K562 (cell line): ENCODE results near the gene P2RY11. TPM values are rescaled to one million over a fixed set of nuclear protein-coding genes. Genes with fewer than 3 reads are reported as not detected.
A peak's percentile ranks its signal among the peaks of the same experiment; 100 is the strongest.

ENCODE experiments used
- CCNT2 ChIP-seq: IDR thresholded peaks from 2 replicates; pipeline ENCODE4 v1.6.1; 2011; ENCODE audit warnings: borderline replicate concordance, low read depth, mild to moderate bottlenecking, moderate library complexity, mixed read lengths, low read length; ENCODE audit not compliant: insufficient read length; ENCODE audit errors: extremely low read depth
- FOXA1 ChIP-seq: fragments of 450-650 bp; IDR thresholded peaks from 2 replicates; pipeline ENCODE4 v1.6.1; 2016; ENCODE audit warnings: mild to moderate bottlenecking, borderline replicate concordance
- FOXP4 ChIP-seq: sonication (generic); formaldehyde crosslinking; IDR thresholded peaks from 2 replicates; pipeline ENCODE4 v1.8.0; 2022; ENCODE audit warnings: mild to moderate bottlenecking, missing genetic modification reagents, borderline replicate concordance
- IRF2 ChIP-seq: sonication (generic); formaldehyde crosslinking; IDR thresholded peaks from 2 replicates; pipeline ENCODE4 v1.8.1; 2022; ENCODE audit warnings: mild to moderate bottlenecking, missing genetic modification reagents
- KLF16 ChIP-seq: IDR thresholded peaks from 2 replicates; pipeline ENCODE4 v1.6.1; 2016; ENCODE audit warnings: antibody characterized with exemption
- NONO ChIP-seq, 2 experiments: fragments of 200-400 bp in 1 of 2; fragments of 450-650 bp in 1 of 2; formaldehyde crosslinking in 1 of 2; IDR thresholded peaks; 2 replicates each; pipeline ENCODE4 v1.6.1; 2017; ENCODE audit warnings: low read depth in 2 of 2, mild to moderate bottlenecking in 2 of 2, moderate library complexity in 2 of 2, low read length in 1 of 2
- NR2C1 ChIP-seq, 2 experiments: fragments of 450-650 bp; IDR thresholded peaks; 2 replicates each; pipeline ENCODE4 v1.6.1; 2017; ENCODE audit warnings: mild to moderate bottlenecking in 2 of 2, antibody characterized with exemption in 1 of 2, inconsistent platforms in 1 of 2, missing compliant biosample characterization in 1 of 2, missing genetic modification characterization in 1 of 2
- PCBP1 ChIP-seq: fragments of 200-400 bp; formaldehyde crosslinking; IDR thresholded peaks from 2 replicates; pipeline ENCODE4 v1.6.1; 2018; ENCODE audit warnings: mild to moderate bottlenecking, low read depth, low read length; ENCODE audit not compliant: poor library complexity, severe bottlenecking
- PHB ChIP-seq: fragments of 250-450 bp; sonication (Bioruptor Pico); IDR thresholded peaks from 2 replicates; pipeline ENCODE4 v1.5.0; 2021
- POLR2G ChIP-seq: fragments of 200-400 bp; formaldehyde crosslinking; IDR thresholded peaks from 2 replicates; pipeline ENCODE4 v1.6.1; 2017; ENCODE audit warnings: low read depth, mild to moderate bottlenecking, antibody characterized with exemption, low read length, moderate library complexity
- PRPF4 ChIP-seq: fragments of 200-400 bp; formaldehyde crosslinking; IDR thresholded peaks from one replicate; pipeline ENCODE4 v1.6.1; 2017; ENCODE audit warnings: low read length, low read depth, mild to moderate bottlenecking; ENCODE audit not compliant: insufficient read depth, poor library complexity, severe bottlenecking
- RBM15 ChIP-seq: fragments of 200-400 bp; formaldehyde crosslinking; IDR thresholded peaks from 2 replicates; pipeline ENCODE4 v1.6.1; 2018; ENCODE audit warnings: mild to moderate bottlenecking, low read length, moderate library complexity; ENCODE audit not compliant: insufficient read depth
- RBM39 ChIP-seq: fragments of 200-400 bp; formaldehyde crosslinking; optimal IDR thresholded peaks from 2 replicates; pipeline ENCODE3; 2018; ENCODE audit warnings: low read depth, low read length
- SRSF1 ChIP-seq: fragments of 200-400 bp; formaldehyde crosslinking; IDR thresholded peaks from 2 replicates; pipeline ENCODE4 v1.6.1; 2017; ENCODE audit warnings: mild to moderate bottlenecking, low read depth, low read length, moderate library complexity
- TBL1XR1 ChIP-seq, 2 experiments: IDR thresholded peaks; 2 replicates each; pipeline ENCODE4 v1.6.1; 2012; ENCODE audit warnings: improper control_type of control experiment in 2 of 2, low read length in 2 of 2, mild to moderate bottlenecking in 1 of 2
- TOE1 ChIP-seq, 2 experiments: fragments of 450-650 bp in 1 of 2; sonication (generic) in 1 of 2; formaldehyde crosslinking in 1 of 2; IDR thresholded peaks; 2 replicates each; pipeline versions ENCODE4 v1.7.1 to v1.8.0; 2016 to 2022; ENCODE audit warnings: borderline replicate concordance in 2 of 2, mild to moderate bottlenecking in 2 of 2, antibody characterized with exemption in 1 of 2, inconsistent platforms in 1 of 2, low read depth in 1 of 2, missing genetic modification reagents in 1 of 2, moderate library complexity in 1 of 2
- ZNF124 ChIP-seq: sonication (generic); formaldehyde crosslinking; IDR thresholded peaks from 2 replicates; pipeline ENCODE4 v1.8.1; 2022; ENCODE audit warnings: missing genetic modification reagents
- ZNF165 ChIP-seq: fragments of 250-450 bp; sonication (Bioruptor Pico); IDR thresholded peaks from 2 replicates; pipeline ENCODE4 v1.4.0; 2020; ENCODE audit warnings: borderline replicate concordance
- ZNF75A ChIP-seq: fragments of 450-650 bp; formaldehyde crosslinking; IDR thresholded peaks from 2 replicates; pipeline ENCODE4 v1.4.0; 2020; ENCODE audit warnings: mild to moderate bottlenecking
- polyA plus RNA-seq, 8 experiments: library from polyadenylated mRNA; depleted of rRNA in 4 of 8; stranded (reverse) in 5 of 8; unstranded in 3 of 8; fragments of >200 nt; fragmentation: Nextera tagmentation in 2 of 8; fragmentation: Illumina TruSeq in 1 of 8; extraction: Ambion mirVana in 2 of 8; extraction: Trizol in 1 of 8; gene quantifications; 2 replicates each; pipeline versions ENCODE4 v1.2.1 to v1.2.3, GENCODE V29; 2011 to 2014; ENCODE audit warnings: inconsistent platforms in 1 of 8, missing spikeins in 1 of 8
- total RNA-seq, 7 experiments: library from RNA; depleted of rRNA in 6 of 7; stranded (reverse); fragments of >200 nt in 6 of 7; fragmentation: Illumina TruSeq in 2 of 7; extraction: Trizol in 2 of 7; gene quantifications; 2 replicates each; pipeline versions ENCODE4 v1.2.1 to v1.2.3, GENCODE V29; 2011 to 2021; ENCODE audit warnings: low replicate concordance in 1 of 7
- TF ChIP-seq, protein P1 (sequence below): sonication (generic); formaldehyde crosslinking; IDR thresholded peaks from 2 replicates; pipeline ENCODE4 v1.8.1; 2023; ENCODE audit warnings: mild to moderate bottlenecking, missing genetic modification reagents
- TF ChIP-seq, protein P2 (sequence below): sonication (generic); formaldehyde crosslinking; IDR thresholded peaks from 2 replicates; pipeline ENCODE4 v1.9.0; 2022; ENCODE audit warnings: mild to moderate bottlenecking, missing genetic modification reagents

Gene P2RY11
- total and polyA plus RNA-seq, 9 of the 15 experiments (the other 6 are each of a cell fraction or from before 2014, with no cell fraction given), result 0.03 to 10.1 (median 1.5) TPM

GRCh38 chr19:10115392-10116084 lies 4.0 kb downstream of the P2RY11 start (continued):
- TF ChIP-seq TOE1 (IDR thresholded peaks at IDR 0.05; ENCODE audit: borderline replicate concordance) (no peak), TOE1 (CRISPR knock-in tag; IDR thresholded peaks at IDR 0.05; ENCODE audit: borderline replicate concordance, low read depth) (0 out of 2 replicates have a peak, but pooled peaks have one; percentile 67), NR2C1 (IDR thresholded peaks at IDR 0.05) (no peak), NR2C1 (tag; IDR thresholded peaks at IDR 0.05) (no peak), ZNF124 (CRISPR knock-in tag) (no peak), SRSF1 (0 out of 2 replicates have a peak, but pooled peaks have one; percentile 14), PHB (CRISPR knock-in tag) (0 out of 2 replicates have a peak, but pooled peaks have one; percentile 19), IRF2 (CRISPR knock-in tag) (no peak), KLF16 (no peak), FOXA1 (no peak), RBM39 (peak; percentile 0), RBM15 (0 out of 2 replicates have a peak, but pooled peaks have one; percentile 45), POLR2G (peak; percentile 80), FOXP4 (CRISPR knock-in tag) (peak; percentile 64; the same call in 1 of the 2 replicates), NONO (IDR thresholded peaks at IDR 0.05; ENCODE audit: low read depth in 2 of 2, low read length in 1 of 2) (no peak), ZNF75A (CRISPR knock-in tag) (no peak), ZNF165 (CRISPR knock-in tag) (no peak), PCBP1 (peak; percentile 68), CCNT2 (no peak), TBL1XR1 (IDR thresholded peaks at IDR 0.05; ENCODE audit: low read length in 2 of 2) (no peak), PRPF4 (no peak)
- TF ChIP-seq, protein P1, sequence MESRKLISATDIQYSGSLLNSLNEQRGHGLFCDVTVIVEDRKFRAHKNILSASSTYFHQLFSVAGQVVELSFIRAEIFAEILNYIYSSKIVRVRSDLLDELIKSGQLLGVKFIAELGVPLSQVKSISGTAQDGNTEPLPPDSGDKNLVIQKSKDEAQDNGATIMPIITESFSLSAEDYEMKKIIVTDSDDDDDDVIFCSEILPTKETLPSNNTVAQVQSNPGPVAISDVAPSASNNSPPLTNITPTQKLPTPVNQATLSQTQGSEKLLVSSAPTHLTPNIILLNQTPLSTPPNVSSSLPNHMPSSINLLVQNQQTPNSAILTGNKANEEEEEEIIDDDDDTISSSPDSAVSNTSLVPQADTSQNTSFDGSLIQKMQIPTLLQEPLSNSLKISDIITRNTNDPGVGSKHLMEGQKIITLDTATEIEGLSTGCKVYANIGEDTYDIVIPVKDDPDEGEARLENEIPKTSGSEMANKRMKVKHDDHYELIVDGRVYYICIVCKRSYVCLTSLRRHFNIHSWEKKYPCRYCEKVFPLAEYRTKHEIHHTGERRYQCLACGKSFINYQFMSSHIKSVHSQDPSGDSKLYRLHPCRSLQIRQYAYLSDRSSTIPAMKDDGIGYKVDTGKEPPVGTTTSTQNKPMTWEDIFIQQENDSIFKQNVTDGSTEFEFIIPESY (CRISPR knock-in tag), result peak; percentile 35; the same call in 1 of the 2 replicates
- TF ChIP-seq, protein P2, sequence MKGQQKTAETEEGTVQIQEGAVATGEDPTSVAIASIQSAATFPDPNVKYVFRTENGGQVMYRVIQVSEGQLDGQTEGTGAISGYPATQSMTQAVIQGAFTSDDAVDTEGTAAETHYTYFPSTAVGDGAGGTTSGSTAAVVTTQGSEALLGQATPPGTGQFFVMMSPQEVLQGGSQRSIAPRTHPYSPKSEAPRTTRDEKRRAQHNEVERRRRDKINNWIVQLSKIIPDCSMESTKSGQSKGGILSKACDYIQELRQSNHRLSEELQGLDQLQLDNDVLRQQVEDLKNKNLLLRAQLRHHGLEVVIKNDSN (CRISPR knock-in tag), result 0 out of 2 replicates have a peak, but pooled peaks have one; percentile 25
